H9 (cell line): ENCODE data around the gene HNRNPU. TPM values are rescaled to one million over a fixed set of nuclear protein-coding genes. Genes with fewer than 3 reads are reported as not detected.

Source experiments
- DNase-seq: peaks from one replicate; pipeline ENCODE4 v3.0.0-alpha.2; 2017
- H2AFZ ChIP-seq: one replicate; pipeline ENCODE4 v1.6.1; 2013; ENCODE audit warnings: mild to moderate bottlenecking, low read length, control low read depth, moderate library complexity
- H2AK5ac ChIP-seq: 2 replicates; pipeline ENCODE4 v1.6.1; 2013; ENCODE audit warnings: low read length, control low read depth, mixed read lengths; ENCODE audit not compliant: insufficient read length
- H2BK120ac ChIP-seq: one replicate; pipeline ENCODE4 v1.6.1; 2013; ENCODE audit warnings: low read depth, mild to moderate bottlenecking, low read length, control low read depth, inconsistent platforms; ENCODE audit not compliant: poor library complexity, severe bottlenecking
- H2BK12ac ChIP-seq: 2 replicates; pipeline ENCODE4 v1.6.1; 2013; ENCODE audit warnings: low read length, control low read depth, mixed read lengths, low read depth; ENCODE audit not compliant: insufficient read length
- H2BK15ac ChIP-seq: 2 replicates; pipeline ENCODE4 v1.6.1; 2013; ENCODE audit warnings: low read depth, low read length, control low read depth
- H2BK20ac ChIP-seq: one replicate; pipeline ENCODE4 v1.6.1; 2013; ENCODE audit warnings: low read depth, mild to moderate bottlenecking, low read length, control low read depth, inconsistent platforms; ENCODE audit not compliant: poor library complexity, severe bottlenecking
- H2BK5ac ChIP-seq: 2 replicates; pipeline ENCODE4 v1.6.1; 2013; ENCODE audit warnings: low read length, control low read depth, mixed read lengths; ENCODE audit not compliant: insufficient read length
- H3K14ac ChIP-seq: 2 replicates; pipeline ENCODE4 v1.6.1; 2013; ENCODE audit warnings: low read length, control low read depth; ENCODE audit not compliant: insufficient read depth
- H3K18ac ChIP-seq: 2 replicates; pipeline ENCODE4 v1.6.1; 2013; ENCODE audit warnings: low read depth, mild to moderate bottlenecking, mixed read lengths, low read length, control low read depth; ENCODE audit not compliant: insufficient read length
- H3K23ac ChIP-seq: 2 replicates; pipeline ENCODE4 v1.6.1; 2013; ENCODE audit warnings: low read length, control low read depth, mixed read lengths, low read depth; ENCODE audit not compliant: insufficient read length
- H3K23me2 ChIP-seq: 2 replicates; pipeline ENCODE4 v1.6.1; 2013; ENCODE audit warnings: low read depth, mild to moderate bottlenecking, mixed read lengths, low read length, control low read depth; ENCODE audit not compliant: insufficient read length, poor library complexity, severe bottlenecking
- H3K27ac ChIP-seq: 2 replicates; pipeline ENCODE4 v1.5.1; 2013; ENCODE audit warnings: low read length, control low read depth, mixed read lengths, low read depth; ENCODE audit not compliant: insufficient read length
- H3K27me3 ChIP-seq: 2 replicates; pipeline ENCODE4 v1.6.1; 2013; ENCODE audit warnings: low read length, control low read depth, inconsistent platforms; ENCODE audit not compliant: insufficient read depth
- H3K4ac ChIP-seq: 2 replicates; pipeline ENCODE4 v1.6.1; 2013; ENCODE audit warnings: low read depth, mild to moderate bottlenecking, control low read depth, inconsistent platforms, low read length, moderate library complexity
- H3K4me1 ChIP-seq: 2 replicates; pipeline ENCODE4 v1.6.1; 2013; ENCODE audit warnings: low read length, control low read depth, inconsistent platforms; ENCODE audit not compliant: insufficient read depth
- H3K4me2 ChIP-seq: 2 replicates; pipeline ENCODE4 v1.6.1; 2013; ENCODE audit warnings: low read length, control low read depth, mixed read lengths; ENCODE audit not compliant: insufficient read length, insufficient read depth
- H3K56ac ChIP-seq: 2 replicates; pipeline ENCODE4 v1.6.1; 2013; ENCODE audit warnings: low read depth, mild to moderate bottlenecking, mixed read lengths, low read length, control low read depth; ENCODE audit not compliant: insufficient read length
- H3K79me1 ChIP-seq: 2 replicates; pipeline ENCODE4 v1.6.1; 2013; ENCODE audit warnings: low read depth, mild to moderate bottlenecking, moderate library complexity, low read length, control low read depth, inconsistent platforms; ENCODE audit not compliant: insufficient read depth, poor library complexity, severe bottlenecking
- H3K79me2 ChIP-seq: 2 replicates; pipeline ENCODE4 v1.6.1; 2013; ENCODE audit warnings: low read length, control low read depth, inconsistent platforms; ENCODE audit not compliant: insufficient read depth
- H3K9ac ChIP-seq: 2 replicates; pipeline ENCODE4 v1.6.1; 2013; ENCODE audit warnings: low read length, control low read depth, mixed read lengths; ENCODE audit not compliant: insufficient read length; ENCODE audit errors: extremely low read depth
- H3K9me3 ChIP-seq: one replicate; pipeline ENCODE4 v1.6.1; 2013; ENCODE audit warnings: low read depth, low read length, inconsistent platforms; ENCODE audit not compliant: control insufficient read depth
- H3T11ph ChIP-seq: one replicate; pipeline ENCODE4 v1.6.1; 2013; ENCODE audit warnings: mild to moderate bottlenecking, low read length, control low read depth, inconsistent platforms
- H4K20me1 ChIP-seq: one replicate; pipeline ENCODE4 v1.6.1; 2013; ENCODE audit not compliant: control insufficient read depth, insufficient read length, insufficient read depth
- H4K5ac ChIP-seq: 2 replicates; pipeline ENCODE4 v1.6.1; 2013; ENCODE audit warnings: low read depth, mild to moderate bottlenecking, mixed read lengths, low read length, control low read depth; ENCODE audit not compliant: insufficient read length
- H4K8ac ChIP-seq: replicated peaks from 2 replicates; pipeline ENCODE4 v1.6.1; 2013; ENCODE audit warnings: low read length, control low read depth, mixed read lengths, low read depth; ENCODE audit not compliant: insufficient read length
- H4K91ac ChIP-seq: 2 replicates; pipeline ENCODE4 v1.6.1; 2013; ENCODE audit warnings: low read depth, mild to moderate bottlenecking, moderate library complexity, mixed read lengths, low read length, control low read depth; ENCODE audit not compliant: insufficient read length
- H3K27ac Mint-ChIP-seq, 3 experiments: 2 replicates in 2 of 3; 3 replicates in 1 of 3; pipeline ENCODE4 v1.8.0; 2020 to 2021; ENCODE audit warnings: mixed read lengths in 3 of 3, mild to moderate bottlenecking in 1 of 3, moderate library complexity in 1 of 3
- H3K27me3 Mint-ChIP-seq: 2 replicates; pipeline ENCODE4 v1.8.0; 2021; ENCODE audit warnings: low read depth, mild to moderate bottlenecking, moderate library complexity, mixed read lengths
- H3K36me3 Mint-ChIP-seq, 3 experiments: 2 replicates in 2 of 3; 3 replicates in 1 of 3; pipeline ENCODE4 v1.8.0; 2020 to 2021; ENCODE audit warnings: low read depth in 3 of 3, mixed read lengths in 3 of 3; ENCODE audit not compliant: insufficient read depth in 1 of 3
- H3K4me1 Mint-ChIP-seq, 2 experiments: 2 replicates each; pipeline ENCODE4 v1.8.0; 2020; ENCODE audit warnings: mixed read lengths in 2 of 2
- H3K4me3 Mint-ChIP-seq, 2 experiments: 2 replicates in 1 of 2; 3 replicates in 1 of 2; pipeline ENCODE4 v1.8.0; 2020 to 2021; ENCODE audit warnings: mild to moderate bottlenecking in 2 of 2, mixed read lengths in 2 of 2, moderate library complexity in 1 of 2
- H3K9me3 Mint-ChIP-seq, 2 experiments: 2 replicates in 1 of 2; 3 replicates in 1 of 2; pipeline ENCODE4 v1.8.0; 2020; ENCODE audit warnings: mild to moderate bottlenecking in 2 of 2, mixed read lengths in 2 of 2, moderate library complexity in 1 of 2
- CTCF ChIP-seq: fragments of 200-600 bp; sonication (generic); conservative IDR thresholded peaks from 3 replicates; pipeline ENCODE4 v1.8.0; 2021; ENCODE audit warnings: antibody characterized with exemption, mild to moderate bottlenecking
- WGBS: extraction: QIAGEN DNeasy Blood & Tissue Kit; methylation state at CpG from one replicate; pipeline ENCODE4 v1.1.7; 2013; ENCODE audit warnings: missing lambda C conversion rate, low lambda C conversion rate, mixed read lengths; ENCODE audit not compliant: insufficient read length; ENCODE audit errors: extremely low coverage; 5-methylcytosine and 5-hydroxymethylcytosine counted together
- total RNA-seq: library from RNA; stranded (reverse); gene quantifications from 2 replicates; pipeline ENCODE4 v1.2.1, GENCODE V29; 2021

HNRNPU gene
- total RNA-seq, 1 experiment from 2014 or later, result 657 TPM

- Mint-ChIP-seq H3K4me1 (peaks cover 19 to 25% of the 10 kb centered on the region in 2 experiments), H3K27ac (0 out of 7 replicates have a peak overlapping the region, but pooled peaks of 1 of the 3 experiments have one; percentile 36), H3K36me3 (peaks cover 23 to 26% (median 26%) of the 10 kb centered on the region in 3 experiments), H3K9me3 (peaks cover 0 to 4% of the 10 kb centered on the region in 2 experiments; a peak in 2 of 5 replicates), H3K27me3 (peaks cover 2% of the 10 kb centered on the region; the same call in 1 of the 2 replicates), H3K4me3 (peak overlapping the region in 1 of 2 experiments; percentile 98; a peak in 1 of 5 replicates)
- Histone ChIP-seq H3K27me3 (no peaks in the 10 kb centered on the region), H3K4me1 (no peaks in the 10 kb centered on the region), H4K8ac (no peak overlapping the region), H2BK12ac (no peak overlapping the region), H3K79me2 (peaks cover 25% of the 10 kb centered on the region), H3K4me2 (no peak overlapping the region), H3K9me3 (no peaks in the 10 kb centered on the region), H4K91ac (no peak overlapping the region), H3T11ph (no peak overlapping the region), H2BK5ac (no peak overlapping the region), H3K56ac (no peak overlapping the region), H3K23me2 (peaks cover 14% of the 10 kb centered on the region), H3K4ac (no peak overlapping the region), H2AFZ (no peak overlapping the region), H4K5ac (no peak overlapping the region), H3K14ac (no peak overlapping the region), H4K20me1 (no peaks in the 10 kb centered on the region), H3K18ac (no peak overlapping the region), H3K23ac (no peak overlapping the region), H2AK5ac (no peak overlapping the region), H3K27ac (no peak overlapping the region), H2BK20ac (no peak overlapping the region), H2BK120ac (no peak overlapping the region), H3K79me1 (no peaks in the 10 kb centered on the region), H2BK15ac (no peak overlapping the region), H3K9ac (no peak overlapping the region)
- DNase-seq, result no peak
- no peak for TF ChIP-seq CTCF
- no CpG with 5 or more reads among the region's 3 CpGs for WGBS
Observed at GRCh38 chr1:244865820-244866219, 1.5 kb upstream of the HNRNPU start.
